C4-2B (cell line): ENCODE measurements around the gene HS3ST5.

Experiments used
- H3K27ac ChIP-seq: fragments of 450-650 bp; 2 replicates; pipeline ENCODE4 v1.5.1; 2017
- CTCF ChIP-seq: fragments of 450-650 bp; conservative IDR thresholded peaks from 2 replicates; pipeline ENCODE4 v1.5.1; 2017; ENCODE audit warnings: mild to moderate bottlenecking
- ZFX ChIP-seq: fragments of 450-650 bp; IDR thresholded peaks from 2 replicates; pipeline ENCODE4 v1.6.1; 2017

The HS3ST5 gene

GRCh38 chr6:114354482-114354881 lies 11.7 kb upstream of the HS3ST5 start:
- no peak for TF ChIP-seq CTCF
- no peak for TF ChIP-seq ZFX
- H3K27ac ChIP-seq: no peak overlapping the region

- TF ChIP-seq CTCF (no peak), ZFX (no peak)
- H3K27ac ChIP-seq: no peak overlapping the region
Measured at GRCh38 chr6:114346451-114346850, 3.6 kb upstream of the HS3ST5 start.

GRCh38 chr6:114344971-114345275 lies 2.1 kb upstream of the HS3ST5 start:
- no peak for TF ChIP-seq CTCF
- no peak for TF ChIP-seq ZFX
- no peak overlapping the region for H3K27ac ChIP-seq

GRCh38 chr6:114344246-114344970 lies 1.6 kb upstream of the HS3ST5 start:
- TF ChIP-seq ZFX (no peak), CTCF (no peak)
- no peak overlapping the region for H3K27ac ChIP-seq

GRCh38 chr6:114343782-114344144 lies 940 bp upstream of the HS3ST5 start:
- H3K27ac ChIP-seq: no peak overlapping the region
- 0 out of 2 replicates have a peak, but pooled peaks have one; percentile 3 for TF ChIP-seq CTCF
- TF ChIP-seq ZFX: no peak

- no peak for TF ChIP-seq ZFX
- TF ChIP-seq CTCF: no peak
- H3K27ac ChIP-seq: no peak overlapping the region
Measured at GRCh38 chr6:114342086-114342825, 567 bp downstream of the HS3ST5 start.

GRCh38 chr6:114339706-114340105 lies 3.1 kb downstream of the HS3ST5 start:
- TF ChIP-seq CTCF (no peak), ZFX (no peak)
- no peak overlapping the region for H3K27ac ChIP-seq
